COLO829 (cell line): ENCODE results near the gene PTDSS2.

Experiments
- DNase-seq: peaks from one replicate; pipeline ENCODE4 v3.0.0; 2012; ENCODE audit warnings: low spot score

Gene PTDSS2

GRCh38 chr11:469684-470560, 19.8 kb downstream of the PTDSS2 start:
- DNase-seq, result peak; percentile 94

GRCh38 chr11:471468-472145, 21.5 kb downstream of the PTDSS2 start:
- no peak for DNase-seq

- DNase-seq, result no peak
Observed at GRCh38 chr11:472272-472671, 22.2 kb downstream of the PTDSS2 start.

- DNase-seq, result no peak
Observed at GRCh38 chr11:472816-473215, 22.7 kb downstream of the PTDSS2 start.

GRCh38 chr11:473415-473814, 23.3 kb downstream of the PTDSS2 start:
- no peak for DNase-seq

- no peak for DNase-seq
Observed at GRCh38 chr11:473962-474785, 24.1 kb downstream of the PTDSS2 start.

GRCh38 chr11:474914-475506, 24.9 kb downstream of the PTDSS2 start:
- DNase-seq, result no peak

- DNase-seq, result no peak
Observed at GRCh38 chr11:475941-476340, 25.9 kb downstream of the PTDSS2 start.

GRCh38 chr11:476416-476815, 26.3 kb downstream of the PTDSS2 start:
- DNase-seq, result no peak

- no peak for DNase-seq
Observed at GRCh38 chr11:477052-477715, 27.1 kb downstream of the PTDSS2 start.

- no peak for DNase-seq
Observed at GRCh38 chr11:479311-479710, 29.2 kb downstream of the PTDSS2 start.

- DNase-seq, result no peak
Observed at GRCh38 chr11:484616-485015, 34.5 kb downstream of the PTDSS2 start.

GRCh38 chr11:486189-486588, 36.1 kb downstream of the PTDSS2 start:
- DNase-seq, result no peak

GRCh38 chr11:487571-488021, 37.5 kb downstream of the PTDSS2 start:
- no peak for DNase-seq

GRCh38 chr11:488062-488461, 38.0 kb downstream of the PTDSS2 start:
- no peak for DNase-seq

GRCh38 chr11:488579-488978, 38.5 kb downstream of the PTDSS2 start:
- DNase-seq, result no peak

- DNase-seq, result no peak
Observed at GRCh38 chr11:488992-489391, 38.9 kb downstream of the PTDSS2 start.

GRCh38 chr11:489610-490185, 39.6 kb downstream of the PTDSS2 start:
- no peak for DNase-seq

GRCh38 chr11:490186-490929, 40.3 kb downstream of the PTDSS2 start:
- no peak for DNase-seq

GRCh38 chr11:490930-491260, 40.8 kb downstream of the PTDSS2 start:
- DNase-seq, result no peak

- DNase-seq, result no peak
Observed at GRCh38 chr11:491358-491757, 41.3 kb downstream of the PTDSS2 start.
